Heart left ventricle (tissue), 13 donors: ENCODE measurements around the gene ADCY5.

Experiments used
- CTCF ChIP-seq, 12 donors: fragments of 200-600 bp; sonication (generic) in 4 of 12; IDR thresholded peaks; one replicate each; pipeline versions ENCODE4 v1.5.0 to v1.8.0; 2018 to 2022; ENCODE audit warnings: antibody characterized with exemption in 12 of 12, mild to moderate bottlenecking in 5 of 12
- POLR2A ChIP-seq, 2 donors: fragments of 450-650 bp; IDR thresholded peaks; one replicate each; pipeline ENCODE4 v1.6.1; 2017; ENCODE audit warnings: antibody characterized with exemption in 2 of 2, mild to moderate bottlenecking in 2 of 2, moderate library complexity in 2 of 2
- donor health status: ischemic (EF 13 %, LVEDD 7.1; RV severe dilation, severe dysfunction).
- donor health status: DM: no; HTN: yes; CAD: no.
- donor health status: DM: no; HTN: no; CAD: no.
- donor health status: ischemic (EF 25% LVEDD 6.9; RV normal size, moderate dysfunction).
- donor health status: ischemic (EF 25% LVEDD 5.7; RV mildly dilated, moderate dysfunction).
- donor health status: ischemic (EF 35%, LVEDD 5.7; RV mildly dilated, moderate dysfunction).
- donor health status: nonischemic (EF 11% LVEDD 7.7; RV severe dilation, severe dysfunction).
- donor health status: DM: yes; HTN: yes; CAD: no.
- donor health status: PGD.
- donor health status: ischemic (EF 29% LVEDD 5.4; RV normal size, mild dysfunction).
- donor health status: nonischemic (EF 23%, LVEDD 6.1; RV moderate dilation, normal function).

GRCh38 chr3:123409443-123410148 lies 39.3 kb downstream of the ADCY5 start:
- no peak for TF ChIP-seq CTCF (IDR thresholded peaks at IDR 0.05)
- no peak for TF ChIP-seq POLR2A (IDR thresholded peaks at IDR 0.05)
